Kidney epithelial cell (primary cell): ENCODE measurements around the gene RRAS. TPM values are rescaled to one million over a fixed set of nuclear protein-coding genes. Genes with fewer than 3 reads are reported as not detected.
"Not testable (repeated sequence)": the region's sequence is repeated elsewhere in the genome, so short reads cannot be mapped to it uniquely, and the experiment has no call there.

Source experiments
- DNase-seq: peaks from one replicate; pipeline ENCODE4 v3.0.0-alpha.2; 2010; ENCODE audit warnings: low read depth
- H3K27me3 ChIP-seq: 2 replicates; pipeline ENCODE4 v1.6.0; 2011; ENCODE audit warnings: low read length; ENCODE audit not compliant: control insufficient read depth, insufficient read depth
- H3K36me3 ChIP-seq: 2 replicates; pipeline ENCODE4 v1.5.1; 2011; ENCODE audit warnings: low read length; ENCODE audit not compliant: control insufficient read depth, insufficient read depth
- H3K4me3 ChIP-seq: 2 replicates; pipeline ENCODE4 v1.5.1; 2011; ENCODE audit warnings: low read depth, mild to moderate bottlenecking, control low read depth, low read length
- total RNA-seq: library from RNA; depleted of rRNA; stranded (reverse); fragments of >200 nt; gene quantifications from 2 replicates; pipeline ENCODE4 v1.2.3, GENCODE V29; 2015
- TF ChIP-seq, protein P1 (sequence below): IDR thresholded peaks from 2 replicates; pipeline ENCODE4 v1.5.1; 2011; ENCODE audit warnings: mild to moderate bottlenecking, moderate library complexity, low read length, control low read depth, inconsistent platforms; ENCODE audit not compliant: insufficient read depth, poor library complexity, severe bottlenecking

RRAS gene
- total RNA-seq, 1 donor from 2014 or later = 32.8 TPM

DNA sequence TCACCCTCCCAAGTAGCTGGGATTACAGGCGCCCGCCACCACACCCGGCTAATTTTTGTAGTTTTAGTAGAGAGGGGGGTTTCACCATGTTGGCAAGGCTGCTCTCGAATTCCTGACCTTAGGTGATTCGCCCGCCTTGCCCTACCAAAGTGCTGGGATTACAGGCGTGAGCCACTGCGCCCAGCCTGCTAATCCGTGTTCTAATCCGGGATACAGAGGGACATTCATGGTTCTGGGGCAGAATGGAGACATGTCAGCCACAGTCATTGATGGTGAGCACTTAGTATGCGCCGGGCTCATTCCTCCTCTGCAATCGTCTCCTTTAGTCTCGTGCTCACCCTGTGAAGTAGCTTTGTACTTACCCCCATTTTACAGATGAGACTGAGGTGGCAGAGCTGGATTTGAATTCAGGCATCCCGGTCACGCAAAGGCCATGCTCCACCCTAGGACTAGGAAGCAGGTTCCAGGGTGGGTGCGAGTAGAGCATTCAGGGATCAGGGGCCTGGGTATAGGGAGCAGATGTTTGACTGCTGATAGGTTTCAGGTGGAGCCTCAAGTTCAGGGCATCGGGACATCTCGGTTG, 8.2 kb downstream of the RRAS start:
- TF ChIP-seq, protein P1, sequence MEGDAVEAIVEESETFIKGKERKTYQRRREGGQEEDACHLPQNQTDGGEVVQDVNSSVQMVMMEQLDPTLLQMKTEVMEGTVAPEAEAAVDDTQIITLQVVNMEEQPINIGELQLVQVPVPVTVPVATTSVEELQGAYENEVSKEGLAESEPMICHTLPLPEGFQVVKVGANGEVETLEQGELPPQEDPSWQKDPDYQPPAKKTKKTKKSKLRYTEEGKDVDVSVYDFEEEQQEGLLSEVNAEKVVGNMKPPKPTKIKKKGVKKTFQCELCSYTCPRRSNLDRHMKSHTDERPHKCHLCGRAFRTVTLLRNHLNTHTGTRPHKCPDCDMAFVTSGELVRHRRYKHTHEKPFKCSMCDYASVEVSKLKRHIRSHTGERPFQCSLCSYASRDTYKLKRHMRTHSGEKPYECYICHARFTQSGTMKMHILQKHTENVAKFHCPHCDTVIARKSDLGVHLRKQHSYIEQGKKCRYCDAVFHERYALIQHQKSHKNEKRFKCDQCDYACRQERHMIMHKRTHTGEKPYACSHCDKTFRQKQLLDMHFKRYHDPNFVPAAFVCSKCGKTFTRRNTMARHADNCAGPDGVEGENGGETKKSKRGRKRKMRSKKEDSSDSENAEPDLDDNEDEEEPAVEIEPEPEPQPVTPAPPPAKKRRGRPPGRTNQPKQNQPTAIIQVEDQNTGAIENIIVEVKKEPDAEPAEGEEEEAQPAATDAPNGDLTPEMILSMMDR = no peak
- no peaks in the 10 kb centered on the region for H3K36me3 ChIP-seq
- DNase-seq = no peak
- H3K4me3 ChIP-seq = no peak overlapping the region
- no peaks in the 10 kb centered on the region for H3K27me3 ChIP-seq

DNA sequence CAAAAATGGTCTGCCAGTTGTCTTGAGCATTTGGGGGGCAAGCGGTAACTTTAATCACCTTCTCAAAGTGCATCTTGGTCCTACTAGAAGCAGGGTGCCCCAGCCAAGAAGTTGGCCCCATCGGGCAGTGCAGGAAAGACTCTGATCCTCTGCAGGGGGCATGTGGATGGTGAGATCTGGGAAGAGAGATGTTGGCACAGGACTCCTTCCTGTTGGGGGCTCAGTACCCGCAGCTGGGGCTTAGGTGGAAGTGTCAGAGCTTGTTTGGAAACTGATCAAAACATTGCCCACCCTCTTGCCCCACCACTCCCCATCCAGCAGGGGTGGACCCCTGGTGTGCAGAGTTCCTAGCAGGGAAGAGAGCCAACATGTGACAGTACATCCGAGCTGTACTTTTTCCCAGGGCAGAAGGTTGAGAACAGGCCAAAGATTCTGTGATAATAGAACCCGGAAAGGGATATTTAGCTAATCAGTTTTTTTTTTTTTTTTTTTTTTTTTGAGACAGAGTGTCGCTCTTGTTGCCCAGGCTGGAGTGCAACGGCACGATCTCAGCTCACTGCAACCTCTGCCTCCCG, 8.8 kb downstream of the RRAS start:
- no peaks in the 10 kb centered on the region for H3K36me3 ChIP-seq

DNA sequence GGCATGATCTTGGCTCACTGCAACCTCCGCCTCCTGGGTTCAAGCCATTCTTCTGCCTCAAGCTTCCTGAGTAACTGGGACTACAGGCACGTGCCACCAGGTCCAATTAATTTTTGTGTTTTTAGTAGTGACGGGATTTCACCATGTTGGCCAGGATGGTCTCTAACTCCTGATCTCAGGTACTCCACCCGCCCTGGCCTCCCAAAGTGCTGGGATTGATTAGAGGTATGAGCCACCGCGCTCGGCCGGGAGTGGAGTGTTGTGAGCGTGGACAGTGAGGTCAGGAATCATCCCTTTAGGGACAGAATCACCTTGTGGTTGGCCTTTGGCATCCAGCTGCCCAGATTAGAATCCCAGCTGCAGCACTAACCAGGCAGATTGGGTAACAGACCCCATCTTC, 10.3 kb downstream of the RRAS start:
- DNase-seq = no peak
- Histone ChIP-seq H3K27me3 (no peaks in the 10 kb centered on the region), H3K36me3 (no peaks in the 10 kb centered on the region), H3K4me3 (no peak overlapping the region)
- TF ChIP-seq, protein P1 = no peak

More for the DNA sequence above, 8.8 kb downstream of the RRAS start:
- TF ChIP-seq, protein P1 = no peak
- no peak overlapping the region for H3K4me3 ChIP-seq
- no peaks in the 10 kb centered on the region for H3K27me3 ChIP-seq
- no peak for DNase-seq

DNA sequence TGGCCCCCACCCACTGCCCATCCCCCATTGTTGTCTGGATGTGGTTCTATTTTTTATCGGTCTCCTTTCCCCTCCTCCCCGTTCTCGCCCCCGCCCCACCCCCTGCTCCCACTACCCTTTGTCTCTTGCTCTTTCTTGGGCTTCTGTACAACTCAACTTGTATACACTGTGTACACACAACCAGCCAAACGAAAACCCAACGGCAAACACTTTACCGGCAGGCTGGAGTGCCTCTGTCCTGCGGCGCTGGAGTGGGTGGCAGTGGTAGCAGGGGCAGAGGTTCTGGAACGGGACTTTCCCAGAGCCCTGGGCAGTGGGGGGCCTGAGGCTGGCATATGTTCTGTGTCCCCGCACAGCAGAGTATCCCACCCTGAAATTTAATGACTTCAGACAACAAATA, 13.7 kb downstream of the RRAS start:
- H3K36me3 ChIP-seq = no peaks in the 10 kb centered on the region
- no peaks in the 10 kb centered on the region for H3K27me3 ChIP-seq
- H3K4me3 ChIP-seq = no peak overlapping the region
- no peak for DNase-seq
- TF ChIP-seq, protein P1 = no peak

DNA sequence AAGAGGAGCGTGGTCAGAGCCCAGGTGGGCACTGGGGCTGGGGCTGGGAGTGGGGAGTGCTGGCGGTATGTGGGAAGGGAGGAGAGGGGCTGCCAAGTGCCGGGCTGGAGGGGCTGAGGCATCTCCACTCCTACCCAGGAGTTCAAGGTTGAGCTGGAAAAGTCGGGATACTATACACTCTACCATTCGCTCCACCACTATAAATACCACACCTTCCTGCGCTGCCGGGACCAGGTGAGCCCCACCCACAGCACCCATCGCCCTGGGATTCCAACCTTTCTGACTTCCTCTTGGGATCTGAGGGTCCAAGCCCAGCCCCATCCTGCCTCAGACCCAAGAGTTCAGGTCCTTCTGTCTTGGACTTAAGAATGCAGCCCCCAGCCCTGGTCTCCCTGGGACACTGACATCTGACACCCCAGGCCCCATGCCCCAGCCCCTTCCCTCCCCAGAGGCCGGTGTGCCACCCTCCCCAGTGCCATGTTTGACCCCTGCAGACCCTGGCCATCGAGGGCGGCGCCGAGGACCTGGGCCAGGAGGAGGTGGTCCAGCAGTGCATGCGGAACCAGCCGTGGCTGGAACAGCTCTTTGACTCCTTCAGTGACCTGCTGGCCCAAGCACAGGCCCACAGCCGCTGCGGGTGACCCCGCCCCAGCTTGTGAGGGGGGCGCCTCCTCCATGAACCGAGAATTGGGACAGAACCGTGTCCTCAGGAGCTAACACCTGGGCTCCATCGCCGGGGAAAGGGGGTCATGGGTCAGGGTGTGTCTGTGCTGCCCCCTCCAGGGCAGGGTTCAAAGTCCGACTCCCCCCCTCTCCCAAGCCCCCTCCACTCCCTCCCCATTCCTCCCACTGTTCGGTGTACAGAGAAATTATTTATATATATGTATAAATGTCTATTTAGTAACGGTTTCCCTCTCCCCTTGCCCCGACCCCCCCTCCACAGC, 14.7 kb downstream of the RRAS start:
- Histone ChIP-seq H3K27me3 (no peaks in the 10 kb centered on the region), H3K4me3 (no peak overlapping the region), H3K36me3 (no peaks in the 10 kb centered on the region)
- no peak for DNase-seq
- TF ChIP-seq, protein P1 = no peak

DNA sequence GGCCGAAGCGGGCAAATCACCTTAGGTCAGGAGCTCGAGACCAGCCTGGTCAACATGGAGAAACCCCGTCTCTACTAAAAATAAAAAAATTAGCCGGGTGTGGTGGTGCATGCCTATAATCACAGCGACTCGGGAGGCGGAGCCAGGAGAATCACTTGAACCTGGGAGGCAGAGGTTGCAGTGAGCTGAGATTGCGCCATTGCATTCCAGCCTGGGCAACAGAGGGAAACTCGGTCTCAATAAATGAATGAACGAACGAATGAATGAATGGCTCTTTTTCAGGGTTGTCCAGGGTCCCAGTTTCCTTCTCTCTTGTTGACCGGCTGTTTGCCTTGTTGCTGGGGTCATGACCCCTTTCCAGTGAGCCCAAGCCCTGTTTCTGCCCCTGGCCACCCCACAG, 22.1 kb downstream of the RRAS start:
- H3K4me3 ChIP-seq, DNase-seq, H3K36me3 ChIP-seq, H3K27me3 ChIP-seq: not testable (repeated sequence)
